Measurements from ENCODE around the gene THAP3. TPM values are rescaled to one million over a fixed set of nuclear protein-coding genes. Genes with fewer than 3 reads are reported as not detected.

The THAP3 gene
- total RNA-seq, 4 donors from 2014 or later: 7.5 to 21.0 (median 13.2) TPM

DNA sequence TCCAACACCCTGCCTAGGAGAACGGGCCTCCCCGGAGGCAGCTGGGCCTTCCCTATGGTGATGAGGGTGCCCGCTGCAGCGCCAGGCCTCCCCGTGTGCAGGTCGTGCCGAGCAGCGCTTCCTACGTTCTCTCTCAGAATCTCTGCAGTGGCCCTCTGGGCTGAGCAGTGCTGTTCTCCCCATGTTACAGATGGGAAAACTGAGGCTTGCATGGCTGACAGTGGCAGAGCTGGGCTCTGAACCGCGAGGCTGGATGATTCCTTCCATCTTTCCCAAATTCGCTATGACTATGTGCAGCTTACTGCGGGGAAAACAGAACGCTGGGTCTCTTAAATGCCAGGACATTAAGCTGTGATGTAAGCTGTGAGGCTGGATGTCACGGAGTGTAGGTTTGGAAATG, 30.9 kb upstream of the THAP3 start:
- intact Hi-C loops (cut with DNase I; ENCODE audit: low total_unique reads): no loop called here
- no peak overlapping the region for H3K4me3 ChIP-seq
- no peaks in the 10 kb centered on the region for H3K9me3 ChIP-seq
- 83 to 94% methylated on average over 1 to 15 of the region's 15 CpGs for WGBS, 2 donors (ENCODE audit: low coverage in 1 of 2)
- H3K27ac ChIP-seq: no peak overlapping the region
- no peak for DNase-seq
- in situ Hi-C loops (cut with MboI; ENCODE audit: low pct_ligation_motif_present in 1 of 4, low pct_unique_long_range_greater_than_20kb in 1 of 4, low sequenced_read_pairs in 3 of 4): no loop called here
- peaks cover 0 to 49% (median 18%) of the 10 kb centered on the region in 4 donors for H3K36me3 ChIP-seq
- no peaks in the 10 kb centered on the region for H3K27me3 ChIP-seq
- TF ChIP-seq EP300 (IDR thresholded peaks at IDR 0.05; ENCODE audit: low read depth): no peak
- no peak for TF ChIP-seq POLR2AphosphoS5 (IDR thresholded peaks at IDR 0.05)
- no peak for TF ChIP-seq CTCF (IDR thresholded peaks at IDR 0.05)
- TF ChIP-seq POLR2A (IDR thresholded peaks at IDR 0.05): no peak
- peaks cover 10 to 43% (median 32%) of the 10 kb centered on the region in 4 donors for H3K4me1 ChIP-seq

DNA sequence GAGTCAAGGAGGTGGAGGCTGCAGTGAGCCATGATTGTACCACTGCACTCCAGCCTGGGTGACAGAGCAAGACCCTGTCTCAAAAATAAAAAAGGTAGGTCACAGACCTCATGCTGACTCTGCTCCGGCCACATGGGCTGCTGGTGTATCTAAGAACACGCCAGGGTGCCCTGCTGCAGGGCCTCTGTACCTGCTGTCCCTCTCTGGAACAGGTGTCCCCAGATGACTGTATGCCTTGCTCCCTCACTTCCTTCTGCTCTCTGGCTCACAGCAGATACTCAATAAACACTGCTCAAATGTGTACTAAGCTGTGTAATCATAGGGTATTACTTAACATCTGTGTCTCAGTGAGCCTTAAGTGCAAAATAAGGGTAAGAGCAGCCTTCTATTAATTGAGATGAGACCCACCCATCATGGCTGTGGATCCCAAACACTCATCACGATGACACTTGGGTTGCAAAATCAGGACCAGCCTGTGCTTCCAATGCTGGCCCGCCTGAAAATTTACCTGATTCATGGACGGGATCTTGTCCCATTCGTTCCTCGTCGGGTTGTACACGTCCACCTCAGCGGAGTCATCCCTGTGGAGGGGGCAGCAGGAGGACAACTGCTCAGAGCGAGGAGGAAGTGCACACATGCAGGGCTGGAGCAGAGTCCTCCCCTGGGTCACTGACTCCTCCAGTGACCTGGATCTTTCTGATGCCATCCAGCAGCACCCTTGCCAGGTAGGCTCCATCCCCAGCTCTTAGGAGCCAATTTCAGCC, 29.5 kb upstream of the THAP3 start:
- DNase-seq: no peak
- Histone ChIP-seq H3K36me3 (peaks cover 0 to 37% (median 15%) of the 10 kb centered on the region in 4 donors), H3K9me3 (no peaks in the 10 kb centered on the region), H3K4me1 (peaks cover 19 to 52% (median 44%) of the 10 kb centered on the region in 4 donors), H3K27me3 (no peaks in the 10 kb centered on the region), H3K27ac (no peak overlapping the region), H3K4me3 (no peak overlapping the region)
- WGBS, 2 donors (ENCODE audit: low coverage in 1 of 2): 92 to 93% methylated on average over 5 to 11 of the region's 11 CpGs
- in situ Hi-C loops (cut with MboI; ENCODE audit: low pct_ligation_motif_present in 1 of 4, low pct_unique_long_range_greater_than_20kb in 1 of 4, low sequenced_read_pairs in 3 of 4): no loop called here
- TF ChIP-seq CTCF (IDR thresholded peaks at IDR 0.05): no peak
- no peak for TF ChIP-seq EP300 (IDR thresholded peaks at IDR 0.05; ENCODE audit: low read depth)
- no peak for TF ChIP-seq POLR2A (IDR thresholded peaks at IDR 0.05)
- no peak for TF ChIP-seq POLR2AphosphoS5 (IDR thresholded peaks at IDR 0.05)
- intact Hi-C loops (cut with DNase I; ENCODE audit: low total_unique reads): no loop called here

GRCh38 chr1:6596351-6596750, 28.3 kb upstream of the THAP3 start:
- H3K4me1 ChIP-seq: peaks cover 19 to 56% (median 49%) of the 10 kb centered on the region in 4 donors
- peaks cover 0 to 37% (median 15%) of the 10 kb centered on the region in 4 donors for H3K36me3 ChIP-seq
- intact Hi-C loops (cut with DNase I; ENCODE audit: low total_unique reads): no loop called here
- in situ Hi-C loops (cut with MboI; ENCODE audit: low pct_ligation_motif_present in 1 of 4, low pct_unique_long_range_greater_than_20kb in 1 of 4, low sequenced_read_pairs in 3 of 4): no loop called here
- no peaks in the 10 kb centered on the region for H3K9me3 ChIP-seq
- no peaks in the 10 kb centered on the region for H3K27me3 ChIP-seq
- TF ChIP-seq EP300 (IDR thresholded peaks at IDR 0.05; ENCODE audit: low read depth) (no peak), CTCF (IDR thresholded peaks at IDR 0.05) (no peak), POLR2A (IDR thresholded peaks at IDR 0.05) (no peak)
- no peak for DNase-seq
- WGBS, 2 donors (ENCODE audit: low coverage in 1 of 2): 42 to 70% methylated on average over 2 to 7 of the region's 7 CpGs
- peak overlapping the region in 1 of 4 donors; percentile 1 for H3K4me3 ChIP-seq
- no peak overlapping the region for H3K27ac ChIP-seq

DNA sequence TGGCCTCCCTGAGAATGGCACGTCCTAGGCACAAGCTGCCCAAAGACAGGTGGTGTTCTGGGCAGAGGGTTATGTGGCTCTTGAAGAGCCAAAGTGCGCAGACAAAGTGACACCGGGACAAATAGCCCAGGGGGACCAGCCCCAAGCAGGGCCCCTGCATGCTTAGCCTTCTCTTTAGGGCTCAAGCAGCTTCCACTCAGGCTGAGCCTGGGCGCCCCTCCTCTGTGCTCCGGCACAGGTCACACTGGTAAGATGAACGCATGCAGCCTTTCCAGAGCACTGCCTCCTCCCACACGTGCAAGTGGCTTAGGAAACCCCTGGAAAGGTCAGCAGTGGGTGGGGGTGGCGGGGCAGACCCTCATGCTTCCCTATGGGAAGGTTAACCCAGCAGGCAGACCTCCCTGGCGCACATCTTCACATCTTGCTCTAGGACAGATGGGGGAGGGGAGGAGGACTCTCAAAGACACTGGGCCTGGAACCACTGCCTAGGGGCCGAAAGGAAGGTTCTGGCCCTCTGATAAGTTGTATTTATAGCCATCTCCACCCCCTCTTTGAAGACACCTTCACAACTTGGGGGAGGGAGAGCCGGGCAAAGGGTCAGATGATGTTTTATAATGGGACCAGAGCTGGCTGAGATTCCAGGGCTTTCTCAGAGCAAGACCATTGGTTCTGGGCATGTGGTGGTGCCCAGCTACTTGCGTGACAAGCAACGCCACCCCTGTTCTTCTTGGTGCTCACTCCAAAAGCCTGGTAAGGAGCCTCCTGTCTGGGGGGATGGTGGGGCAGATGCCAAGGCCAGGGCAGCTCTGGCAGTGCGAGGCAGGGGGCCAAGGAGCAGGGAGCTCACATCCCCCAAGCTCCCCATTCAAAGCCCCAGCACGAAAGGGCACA, 27.5 kb upstream of the THAP3 start:
- in situ Hi-C loops (cut with MboI; ENCODE audit: low pct_ligation_motif_present in 1 of 4, low pct_unique_long_range_greater_than_20kb in 1 of 4, low sequenced_read_pairs in 3 of 4) (no loop called here), intact Hi-C loops (cut with DNase I; ENCODE audit: low total_unique reads) (no loop called here)
- DNase-seq: no peak
- Histone ChIP-seq H3K9me3 (no peaks in the 10 kb centered on the region), H3K36me3 (peaks cover 0 to 37% (median 15%) of the 10 kb centered on the region in 4 donors), H3K27ac (no peak overlapping the region), H3K27me3 (no peaks in the 10 kb centered on the region), H3K4me3 (peak overlapping the region in 1 of 4 donors; percentile 1), H3K4me1 (peaks cover 19 to 56% (median 49%) of the 10 kb centered on the region in 4 donors)
- no peak for TF ChIP-seq POLR2A (IDR thresholded peaks at IDR 0.05)
- TF ChIP-seq POLR2AphosphoS5 (IDR thresholded peaks at IDR 0.05): no peak
- TF ChIP-seq EP300 (IDR thresholded peaks at IDR 0.05; ENCODE audit: low read depth): no peak
- no peak for TF ChIP-seq CTCF (IDR thresholded peaks at IDR 0.05)
- WGBS, 2 donors (ENCODE audit: low coverage in 1 of 2): 80 to 88% methylated on average over 2 to 15 of the region's 15 CpGs
